HCT116 (cell line): ENCODE results near the gene SLC24A5. TPM values are rescaled to one million over a fixed set of nuclear protein-coding genes. Genes with fewer than 3 reads are reported as not detected.

ENCODE experiments used
- ATAC-seq: fragments of 200-7000 bp; cut with Tn5 transposase; 2 replicates; pipeline ENCODE4 v1.9.1; 2020; ENCODE audit warnings: mild to moderate bottlenecking, moderate library complexity
- BruUV-seq: library from RNA; stranded (reverse); fragments of 400-500 nt; replicated peaks from 2 replicates; lab custom pipeline; 2021; lab: Mats Ljungman, UMichigan
- CTCF ChIA-PET: fragments of 300-600 bp; sonication (Branson Sonifier 250); formaldehyde crosslinking; loops from one replicate; lab custom pipeline; 2021; ENCODE audit warnings: antibody characterized with exemption; lab: Charles Lee
- POLR2A ChIA-PET: fragments of 300-600, 350-600 bp; sonication (Branson Sonifier 250); formaldehyde crosslinking; loops from one replicate; lab custom pipeline; 2021; ENCODE audit warnings: antibody characterized with exemption; lab: Charles Lee
- RAD21 ChIA-PET, 2 experiments: fragments of 300-600 bp; sonication (Branson Sonifier 250); formaldehyde crosslinking; loops; one replicate each; lab custom pipeline; 2023; ENCODE audit warnings: low total read pairs in 2 of 2; ENCODE audit not compliant: uncharacterized antibody in 2 of 2, unreplicated experiment in 2 of 2, low non-redundant PET in 1 of 2; lab: Charles Lee
- DNase-seq: peaks from one replicate; pipeline ENCODE4 v3.0.0-alpha.2; 2010; ENCODE audit warnings: low read depth, low spot score
- H2AFZ ChIP-seq: fragments of 200-600 bp; shearing (Covaris generic), sonication (generic); 2 replicates; pipeline ENCODE4 v1.6.1; 2017; ENCODE audit warnings: low read depth, mixed run types, mixed read lengths, antibody characterized with exemption, low read length; ENCODE audit not compliant: poor library complexity, severe bottlenecking
- H3K27ac ChIP-seq: 2 replicates; pipeline ENCODE4 v1.5.1; 2012; ENCODE audit warnings: low read depth, low read length
- H3K27me3 ChIP-seq: fragments of 200-600 bp; sonication (generic); 2 replicates; pipeline ENCODE4 v1.6.1; 2016; ENCODE audit warnings: mixed run types, low read length, mixed read lengths; ENCODE audit not compliant: insufficient read depth
- H3K36me3 ChIP-seq, 2 experiments: fragments of 200-500 bp in 1 of 2; fragments of 200-600 bp in 1 of 2; sonication (Bioruptor generic) in 1 of 2; sonication (generic) in 1 of 2; 2 replicates each; pipeline versions ENCODE4 v1.5.1 to v1.6.1; 2014 to 2016; ENCODE audit warnings: low read length in 2 of 2, inconsistent platforms in 1 of 2, mixed read lengths in 1 of 2, mixed run types in 1 of 2; ENCODE audit not compliant: insufficient read depth in 2 of 2, control insufficient read depth in 1 of 2
- H3K4me1 ChIP-seq, 2 experiments: fragments of 200-600 bp in 1 of 2; sonication (generic) in 1 of 2; 2 replicates each; pipeline versions ENCODE4 v1.5.1 to v1.6.1; 2012 to 2017; ENCODE audit warnings: low read length in 2 of 2, inconsistent platforms in 1 of 2, mild to moderate bottlenecking in 1 of 2, mixed read lengths in 1 of 2, mixed run types in 1 of 2, moderate library complexity in 1 of 2; ENCODE audit not compliant: insufficient read depth in 2 of 2, control insufficient read depth in 1 of 2
- H3K4me2 ChIP-seq: fragments of 200-600 bp; sonication (generic); 2 replicates; pipeline ENCODE4 v1.6.1; 2017; ENCODE audit warnings: mixed run types, low read length, mixed read lengths
- H3K4me3 ChIP-seq, 2 experiments: fragments of 200-600 bp in 1 of 2; sonication (generic) in 1 of 2; replicated peaks in 1 of 2; 2 replicates each; pipeline ENCODE4 v1.5.1; 2011 to 2016; ENCODE audit warnings: low read length in 2 of 2, control low read depth in 1 of 2, low read depth in 1 of 2, mild to moderate bottlenecking in 1 of 2, mixed read lengths in 1 of 2, mixed run types in 1 of 2
- H3K79me2 ChIP-seq: fragments of 200-600 bp; sonication (generic); 2 replicates; pipeline ENCODE4 v1.6.1; 2017; ENCODE audit warnings: mild to moderate bottlenecking, mixed run types, low read length, moderate library complexity, mixed read lengths; ENCODE audit not compliant: insufficient read depth
- H3K9ac ChIP-seq: fragments of 200-600 bp; sonication (generic); 2 replicates; pipeline ENCODE4 v1.6.1; 2016; ENCODE audit warnings: low read length, mixed read lengths
- H3K9me2 ChIP-seq: fragments of 200-600 bp; sonication (generic), shearing (Covaris generic); 2 replicates; pipeline ENCODE4 v1.6.1; 2017; ENCODE audit warnings: mixed run types, mild to moderate bottlenecking, moderate library complexity; ENCODE audit not compliant: insufficient read depth
- H3K9me3 ChIP-seq, 2 experiments: fragments of 200-500 bp in 1 of 2; fragments of 200-600 bp in 1 of 2; sonication (Bioruptor generic) in 1 of 2; sonication (generic) in 1 of 2; 2 replicates each; pipeline ENCODE4 v1.6.1; 2014 to 2017; ENCODE audit warnings: low read length in 2 of 2, mixed read lengths in 2 of 2, inconsistent platforms in 1 of 2, low read depth in 1 of 2, mild to moderate bottlenecking in 1 of 2, mixed run types in 1 of 2, moderate library complexity in 1 of 2; ENCODE audit not compliant: control insufficient read depth in 1 of 2, insufficient read depth in 1 of 2
- H4K20me1 ChIP-seq: fragments of 200-600 bp; sonication (generic), shearing (Covaris generic); 2 replicates; pipeline ENCODE4 v1.6.1; 2017; ENCODE audit warnings: mixed run types, mild to moderate bottlenecking, moderate library complexity; ENCODE audit not compliant: insufficient read depth
- ATF3 ChIP-seq: IDR thresholded peaks from 2 replicates; pipeline ENCODE4 v1.6.1; 2012
- CEBPB ChIP-seq: IDR thresholded peaks from 2 replicates; pipeline ENCODE4 v1.6.1; 2012; ENCODE audit warnings: low read depth
- EGR1 ChIP-seq: IDR thresholded peaks from 2 replicates; pipeline ENCODE4 v1.6.1; 2012; ENCODE audit warnings: low read depth
- ELF1 ChIP-seq: IDR thresholded peaks from 2 replicates; pipeline ENCODE4 v1.6.1; 2012; ENCODE audit warnings: low read depth, borderline replicate concordance
- FOSL1 ChIP-seq: IDR thresholded peaks from 2 replicates; pipeline ENCODE4 v1.6.1; 2012; ENCODE audit warnings: low read depth
- JUND ChIP-seq: IDR thresholded peaks from 2 replicates; pipeline ENCODE4 v1.6.1; 2012
- POLR2A ChIP-seq: IDR thresholded peaks from 2 replicates; pipeline ENCODE4 v1.7.0; 2011; ENCODE audit warnings: borderline replicate concordance; ENCODE audit not compliant: insufficient read depth, insufficient read length; ENCODE audit errors: extremely low read depth
- POLR2AphosphoS5 ChIP-seq: IDR thresholded peaks from 2 replicates; pipeline ENCODE4 v1.6.1; 2011; ENCODE audit warnings: mild to moderate bottlenecking, low read depth, low read length, moderate library complexity
- RAD21 ChIP-seq: IDR thresholded peaks from 2 replicates; pipeline ENCODE4 v1.6.1; 2012; ENCODE audit warnings: low read depth, mild to moderate bottlenecking
- REST ChIP-seq: IDR thresholded peaks from 2 replicates; pipeline ENCODE4 v1.6.1; 2012; ENCODE audit warnings: low read depth
- SIN3A ChIP-seq: IDR thresholded peaks from 2 replicates; pipeline ENCODE4 v1.6.1; 2012; ENCODE audit warnings: low read depth
- SRF ChIP-seq: IDR thresholded peaks from 2 replicates; pipeline ENCODE4 v1.6.1; 2012; ENCODE audit warnings: low read depth
- TCF7L2 ChIP-seq: IDR thresholded peaks from 2 replicates; pipeline ENCODE4 v1.7.0; 2011; ENCODE audit warnings: borderline replicate concordance, inconsistent platforms; ENCODE audit not compliant: insufficient read depth, insufficient read length; ENCODE audit errors: extremely low read depth
- ZBTB33 ChIP-seq: IDR thresholded peaks from 2 replicates; pipeline ENCODE4 v1.6.1; 2011; ENCODE audit warnings: mild to moderate bottlenecking, low read length, moderate library complexity; ENCODE audit not compliant: insufficient replicate concordance; ENCODE audit errors: extremely low read depth
- ZFX ChIP-seq: fragments of 450-650 bp; IDR thresholded peaks from 2 replicates; pipeline ENCODE4 v1.6.1; 2017
- intact Hi-C: fragments of 100-400 bp; cut with micrococcal nuclease; formaldehyde crosslinking; loops from 2 replicates; pipeline ENCODE4 v1.10.0; 2022
- total RNA-seq: library from RNA; stranded (reverse); gene quantifications from one replicate; pipeline ENCODE4 v1.2.1, GENCODE V29; 2021; ENCODE audit not compliant: unreplicated experiment

Gene SLC24A5
- total RNA-seq, 1 experiment from 2014 or later, result not detected

GRCh38 chr15:48175126-48175525, 54.3 kb downstream of the SLC24A5 start:
- no peaks in the 10 kb centered on the region for H3K27me3 ChIP-seq
- intact Hi-C loops, result no loop called here
- ChIA-PET RAD21 (no interaction called here), CTCF (no interaction called here), POLR2A (no interaction called here)
- H3K4me3 ChIP-seq, result no peak overlapping the region
- no peak for ATAC-seq
- no peak overlapping the region for H2AFZ ChIP-seq
- no peaks in the 10 kb centered on the region for H4K20me1 ChIP-seq
- H3K4me2 ChIP-seq, result no peak overlapping the region
- no TSS peak for BruUV-seq
- H3K9me3 ChIP-seq, result no peaks in the 10 kb centered on the region
- TF ChIP-seq ZFX (no peak), EGR1 (no peak)
- H3K79me2 ChIP-seq, result no peaks in the 10 kb centered on the region
- H3K27ac ChIP-seq, result no peak overlapping the region
- no peak for DNase-seq
- H3K9me2 ChIP-seq, result no peaks in the 10 kb centered on the region
- H3K36me3 ChIP-seq, result no peaks in the 10 kb centered on the region
- no peak overlapping the region for H3K9ac ChIP-seq
- no peaks in the 10 kb centered on the region for H3K4me1 ChIP-seq

GRCh38 chr15:48176112-48176511, 55.3 kb downstream of the SLC24A5 start:
- H2AFZ ChIP-seq, result no peak overlapping the region
- no peaks in the 10 kb centered on the region for H3K79me2 ChIP-seq
- no peak overlapping the region for H3K27ac ChIP-seq
- H3K4me3 ChIP-seq, result no peak overlapping the region
- H3K9ac ChIP-seq, result no peak overlapping the region
- no peaks in the 10 kb centered on the region for H3K9me3 ChIP-seq
- POLR2A ChIA-PET, result no interaction called here
- no TSS peak for BruUV-seq
- H3K9me2 ChIP-seq, result no peaks in the 10 kb centered on the region
- H3K4me2 ChIP-seq, result no peak overlapping the region
- CTCF ChIA-PET, result no interaction called here
- H3K36me3 ChIP-seq, result no peaks in the 10 kb centered on the region
- intact Hi-C loops, result no loop called here
- RAD21 ChIA-PET, result no interaction called here
- DNase-seq, result no peak
- ATAC-seq, result no peak
- no peaks in the 10 kb centered on the region for H3K27me3 ChIP-seq
- H3K4me1 ChIP-seq, result no peaks in the 10 kb centered on the region
- TF ChIP-seq SIN3A, result no peak
- no peak for TF ChIP-seq ZBTB33
- no peak for TF ChIP-seq RAD21
- TF ChIP-seq REST, result no peak
- no peak for TF ChIP-seq EGR1
- no peak for TF ChIP-seq SRF
- TF ChIP-seq CEBPB, result no peak
- TF ChIP-seq POLR2AphosphoS5, result no peak
- no peak for TF ChIP-seq ZFX
- TF ChIP-seq JUND, result no peak
- no peak for TF ChIP-seq ATF3
- TF ChIP-seq POLR2A, result no peak
- no peak for TF ChIP-seq ELF1
- TF ChIP-seq TCF7L2, result no peak
- TF ChIP-seq FOSL1, result no peak
- H4K20me1 ChIP-seq, result no peaks in the 10 kb centered on the region
